Thoracic aorta (tissue), 2 donors: Measurements from ENCODE around the gene ZDHHC14. TPM values are rescaled to one million over a fixed set of nuclear protein-coding genes. Genes with fewer than 3 reads are reported as not detected.

Experiments used
- ATAC-seq: fragments of 150-250 bp; one replicate; pipeline ENCODE4 v1.8.0; 2017; ENCODE audit warnings: low read depth; ENCODE audit not compliant: insufficient number of reproducible peaks, low FRiP score
- DNase-seq: peaks from one replicate; pipeline ENCODE4 v3.0.0-alpha.2; 2020; ENCODE audit warnings: low spot score
- H3K27ac ChIP-seq, 2 donors: fragments of 200-600 bp; sonication (generic); 1 replicate in 1 of 2; 2 replicates in 1 of 2; pipeline ENCODE4 v1.5.1; 2016; ENCODE audit warnings: mild to moderate bottlenecking in 2 of 2, moderate library complexity in 2 of 2
- H3K27me3 ChIP-seq: fragments of 200-600 bp; sonication (generic); replicated peaks from 2 replicates; pipeline ENCODE4 v1.6.0; 2016; ENCODE audit warnings: mild to moderate bottlenecking; ENCODE audit not compliant: insufficient read depth
- H3K36me3 ChIP-seq: fragments of 200-600 bp; sonication (generic); one replicate; pipeline ENCODE4 v1.5.1; 2016
- H3K4me1 ChIP-seq, 2 donors: fragments of 200-600 bp; sonication (generic); 1 replicate in 1 of 2; 2 replicates in 1 of 2; pipeline versions ENCODE4 v1.5.1 to v1.6.0; 2016; ENCODE audit warnings: low read depth in 2 of 2, mild to moderate bottlenecking in 1 of 2; ENCODE audit not compliant: control insufficient read depth in 1 of 2
- H3K4me3 ChIP-seq: fragments of 200-600 bp; sonication (generic); 2 replicates; pipeline ENCODE4 v1.5.1; 2016; ENCODE audit warnings: mild to moderate bottlenecking
- H3K9me3 ChIP-seq: fragments of 200-600 bp; sonication (generic); 2 replicates; pipeline ENCODE4 v1.5.1; 2016
- CTCF ChIP-seq: fragments of 200-600 bp; sonication (generic); IDR thresholded peaks from one replicate; pipeline ENCODE4 v1.5.1; 2019; ENCODE audit warnings: antibody characterized with exemption
- total RNA-seq, 2 donors: library from RNA; depleted of rRNA; stranded (reverse); fragments of >200 nt; gene quantifications; one replicate each; pipeline versions ENCODE4 v1.1.0 to v1.2.3, GENCODE V29; 2016

ZDHHC14 gene
- total RNA-seq, 2 donors from 2014 or later: 20.0 to 31.1 TPM

GRCh38 chr6:157669323-157669722 is 288.3 kb downstream of the ZDHHC14 start:
- TF ChIP-seq CTCF: no peak
- DNase-seq (no peak), ATAC-seq (no peak)

GRCh38 chr6:157669747-157670216 is 288.8 kb downstream of the ZDHHC14 start:
- Histone ChIP-seq H3K27me3 (no peaks in the 10 kb centered on the region), H3K9me3 (no peaks in the 10 kb centered on the region), H3K4me1 (peaks cover 9 to 18% of the 10 kb centered on the region in 2 donors), H3K4me3 (peak overlapping the region; percentile 43), H3K27ac (peak overlapping the region; percentile 70 to 76), H3K36me3 (peaks cover 3% of the 10 kb centered on the region)
- TF ChIP-seq CTCF: peak; percentile 29
- ATAC-seq: no peak
- DNase-seq: peak; percentile 33

More at GRCh38 chr6:157669323-157669722, 288.3 kb downstream of the ZDHHC14 start:
- Histone ChIP-seq H3K27me3 (no peaks in the 10 kb centered on the region), H3K9me3 (no peaks in the 10 kb centered on the region), H3K27ac (peak overlapping the region; percentile 60 to 76), H3K4me3 (peak overlapping the region; percentile 43), H3K36me3 (peaks cover 3% of the 10 kb centered on the region), H3K4me1 (peaks cover 9 to 18% of the 10 kb centered on the region in 2 donors)

GRCh38 chr6:157670466-157671186 is 289.6 kb downstream of the ZDHHC14 start:
- Histone ChIP-seq H3K27ac (peak overlapping the region; percentile 70 to 76), H3K36me3 (peaks cover 3% of the 10 kb centered on the region), H3K4me3 (no peak overlapping the region), H3K27me3 (no peaks in the 10 kb centered on the region), H3K9me3 (no peaks in the 10 kb centered on the region), H3K4me1 (peaks cover 9 to 22% of the 10 kb centered on the region in 2 donors)
- no peak for TF ChIP-seq CTCF
- DNase-seq: no peak
- no peak for ATAC-seq

- peaks cover 9 to 29% of the 10 kb centered on the region in 2 donors for H3K4me1 ChIP-seq
- H3K36me3 ChIP-seq: peaks cover 3% of the 10 kb centered on the region
- ATAC-seq (no peak), DNase-seq (no peak)
- no peak for TF ChIP-seq CTCF
- H3K27me3 ChIP-seq: no peaks in the 10 kb centered on the region
- no peaks in the 10 kb centered on the region for H3K9me3 ChIP-seq
- H3K4me3 ChIP-seq: no peak overlapping the region
- H3K27ac ChIP-seq: no peak overlapping the region
These were observed 291.9 kb downstream of the ZDHHC14 start for GRCh38 chr6:157672726-157673412.

GRCh38 chr6:157673596-157673995 is 292.6 kb downstream of the ZDHHC14 start:
- Histone ChIP-seq H3K27ac (no peak overlapping the region), H3K9me3 (no peaks in the 10 kb centered on the region), H3K27me3 (no peaks in the 10 kb centered on the region), H3K4me1 (peaks cover 9 to 29% of the 10 kb centered on the region in 2 donors), H3K4me3 (no peak overlapping the region), H3K36me3 (peaks cover 3% of the 10 kb centered on the region)
- ATAC-seq (no peak), DNase-seq (no peak)
- TF ChIP-seq CTCF: no peak
